ENCODE results near the gene PCMT1. TPM values are rescaled to one million over a fixed set of nuclear protein-coding genes. Genes with fewer than 3 reads are reported as not detected.

PCMT1 gene
- total and polyA plus RNA-seq, 2 donors (not counting 1 experiment from before 2014, with no cell fraction given) = 30.3 to 46.4 TPM

GRCh38 chr6:149779644-149779963 is 30.1 kb downstream of the PCMT1 start:
- no CpG with 5 or more reads among the region's 2 CpGs for WGBS (ENCODE audit: insufficient coverage)
- no peak for TF ChIP-seq CTCF (IDR thresholded peaks at IDR 0.05)
- Histone ChIP-seq H3K9me3 (ENCODE audit: control extremely low read depth in 1 of 3, control insufficient read depth in 2 of 3, insufficient read depth in 1 of 3, low read length in 2 of 3) (no peaks in the 10 kb centered on the region), H2AFZ (ENCODE audit: insufficient read depth, low read depth, low read length, poor library complexity, severe bottlenecking) (no peak overlapping the region), H3K9ac (ENCODE audit: low read length) (no peak overlapping the region), H3K4me1 (ENCODE audit: control insufficient read depth in 2 of 2, insufficient read depth in 2 of 2, low read length in 2 of 2) (no peaks in the 10 kb centered on the region), H3K79me2 (ENCODE audit: control insufficient read depth, insufficient read depth, low read length) (peaks cover 2% of the 10 kb centered on the region), H3K4me2 (replicated peaks; ENCODE audit: low read depth, low read length, poor library complexity, severe bottlenecking) (no peak overlapping the region), H4K20me1 (ENCODE audit: control insufficient read depth, insufficient read depth, low read length, poor library complexity, severe bottlenecking) (no peaks in the 10 kb centered on the region), H3K27ac (ENCODE audit: low read length in 2 of 2) (no peak overlapping the region), H3K36me3 (replicated peaks in 1 of 2; ENCODE audit: control extremely low read depth in 1 of 2, control insufficient read depth in 1 of 2, extremely low read depth in 1 of 2, insufficient read depth in 2 of 2, low read length in 1 of 2) (peaks cover 2 to 40% of the 10 kb centered on the region in 2 experiments), H3K27me3 (replicated peaks in 1 of 4; ENCODE audit: control extremely low read depth in 1 of 4, control insufficient read depth in 3 of 4, insufficient read depth in 4 of 4, low read length in 3 of 4) (no peaks in the 10 kb centered on the region), H3K4me3 (ENCODE audit: control extremely low read depth in 1 of 5, extremely low read depth in 1 of 5, insufficient read depth in 1 of 5, low read depth in 2 of 5, low read length in 4 of 5) (no peak overlapping the region)
- no peak for DNase-seq
- Mint-ChIP-seq H3K4me1 (no peaks in the 10 kb centered on the region), H3K4me3 (no peak overlapping the region), H3K27ac (no peak overlapping the region), H3K27me3 (no peaks in the 10 kb centered on the region), H3K9me3 (ENCODE audit: insufficient read depth) (no peaks in the 10 kb centered on the region)
- ATAC-seq (ENCODE audit: low read depth) = no peak
- POLR2A ChIA-PET = no interaction called here
- CTCF ChIA-PET = no interaction called here
- intact Hi-C loops (cut with micrococcal nuclease) = no loop called here

GRCh38 chr6:149781715-149782114 is 32.2 kb downstream of the PCMT1 start:
- Mint-ChIP-seq H3K27ac (no peak overlapping the region), H3K4me3 (no peak overlapping the region), H3K27me3 (no peaks in the 10 kb centered on the region), H3K4me1 (no peaks in the 10 kb centered on the region), H3K9me3 (ENCODE audit: insufficient read depth) (no peaks in the 10 kb centered on the region)
- POLR2A ChIA-PET = no interaction called here
- intact Hi-C loops (cut with micrococcal nuclease) = no loop called here
- Histone ChIP-seq H3K4me2 (replicated peaks; ENCODE audit: low read depth, low read length, poor library complexity, severe bottlenecking) (no peak overlapping the region), H4K20me1 (ENCODE audit: control insufficient read depth, insufficient read depth, low read length, poor library complexity, severe bottlenecking) (no peaks in the 10 kb centered on the region), H3K36me3 (replicated peaks in 1 of 2; ENCODE audit: control extremely low read depth in 1 of 2, control insufficient read depth in 1 of 2, extremely low read depth in 1 of 2, insufficient read depth in 2 of 2, low read length in 1 of 2) (peaks cover 2 to 32% of the 10 kb centered on the region in 2 experiments), H3K9me3 (ENCODE audit: control extremely low read depth in 1 of 3, control insufficient read depth in 2 of 3, insufficient read depth in 1 of 3, low read length in 2 of 3) (no peaks in the 10 kb centered on the region), H3K4me3 (ENCODE audit: control extremely low read depth in 1 of 5, extremely low read depth in 1 of 5, insufficient read depth in 1 of 5, low read depth in 2 of 5, low read length in 4 of 5) (no peak overlapping the region), H3K79me2 (ENCODE audit: control insufficient read depth, insufficient read depth, low read length) (peaks cover 2% of the 10 kb centered on the region), H3K27me3 (replicated peaks in 1 of 4; ENCODE audit: control extremely low read depth in 1 of 4, control insufficient read depth in 3 of 4, insufficient read depth in 4 of 4, low read length in 3 of 4) (no peaks in the 10 kb centered on the region), H3K27ac (ENCODE audit: low read length in 2 of 2) (no peak overlapping the region), H3K4me1 (ENCODE audit: control insufficient read depth in 2 of 2, insufficient read depth in 2 of 2, low read length in 2 of 2) (no peaks in the 10 kb centered on the region), H2AFZ (ENCODE audit: insufficient read depth, low read depth, low read length, poor library complexity, severe bottlenecking) (no peak overlapping the region), H3K9ac (ENCODE audit: low read length) (no peak overlapping the region)
- CTCF ChIA-PET = no interaction called here
- TF ChIP-seq EZH2 (IDR thresholded peaks at IDR 0.05; ENCODE audit: borderline replicate concordance, insufficient read depth, low read depth, low read length, poor library complexity, severe bottlenecking) (no peak), CTCF (IDR thresholded peaks at IDR 0.05) (no peak)
- no peak for DNase-seq
- ATAC-seq (ENCODE audit: low read depth) = no peak
